Measurements from ENCODE around the gene TBCA. TPM values are rescaled to one million over a fixed set of nuclear protein-coding genes. Genes with fewer than 3 reads are reported as not detected.

TBCA gene
- total and polyA plus RNA-seq, 9 donors: 125 to 283 (median 189) TPM

DNA sequence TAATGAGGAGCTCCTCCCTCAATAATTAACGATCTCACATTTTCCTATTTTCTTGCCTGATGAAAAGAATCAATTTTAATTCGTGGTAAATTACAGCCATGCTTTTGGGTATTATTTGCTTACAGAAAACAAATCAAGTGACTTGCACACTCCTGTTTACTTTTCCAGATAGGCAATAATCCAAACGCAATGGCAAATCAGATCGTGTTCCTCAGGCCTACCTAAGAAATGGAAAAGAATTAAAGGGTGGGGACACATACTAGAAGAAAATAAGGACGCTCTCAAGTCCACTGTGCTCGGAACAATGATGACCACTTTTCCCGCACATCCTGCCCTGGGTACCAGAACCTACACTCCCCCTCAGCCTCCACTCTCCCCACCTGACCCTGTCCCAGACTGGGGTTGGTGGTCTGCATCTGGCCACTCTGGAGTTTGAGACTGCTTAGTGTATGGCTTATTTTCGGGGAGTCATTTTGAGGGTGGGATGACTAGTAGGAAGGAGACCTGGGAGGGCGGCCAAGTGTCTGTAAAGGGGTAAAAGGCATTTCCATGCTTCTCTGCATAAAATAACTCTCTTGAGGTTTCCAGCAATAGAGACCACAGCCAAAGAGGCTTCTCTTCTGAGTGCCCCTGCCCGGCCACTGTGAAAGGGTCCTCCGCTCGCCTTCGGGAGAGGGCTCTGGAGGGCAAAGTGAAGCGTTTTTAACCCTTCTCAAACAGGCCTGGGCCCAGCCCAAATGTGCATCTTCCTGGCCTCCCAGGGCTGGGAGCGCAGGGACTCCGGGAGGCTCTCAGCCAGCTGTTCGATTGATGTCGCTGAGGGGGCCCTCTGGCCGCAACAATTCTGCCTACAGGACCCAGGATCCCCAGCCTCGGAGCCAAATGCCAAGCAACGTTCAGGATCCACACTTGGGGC lies 133.1 kb downstream of the TBCA start:
- DNase-seq: no peak
- Histone ChIP-seq H3K36me3 (no peaks in the 10 kb centered on the region), H3K9me3 (no peaks in the 10 kb centered on the region), H3K4me3 (no peak overlapping the region), H3K4me1 (ENCODE audit: insufficient read depth) (peaks cover 3% of the 10 kb centered on the region), H3K27ac (no peak overlapping the region), H3K27me3 (peaks cover 3% of the 10 kb centered on the region)
- intact Hi-C loops (cut with DNase I): no loop called here
- WGBS, 3 donors: 11 to 18% (median 17%) methylated on average over 21 of the region's 21 CpGs
- TF ChIP-seq, protein P1, sequence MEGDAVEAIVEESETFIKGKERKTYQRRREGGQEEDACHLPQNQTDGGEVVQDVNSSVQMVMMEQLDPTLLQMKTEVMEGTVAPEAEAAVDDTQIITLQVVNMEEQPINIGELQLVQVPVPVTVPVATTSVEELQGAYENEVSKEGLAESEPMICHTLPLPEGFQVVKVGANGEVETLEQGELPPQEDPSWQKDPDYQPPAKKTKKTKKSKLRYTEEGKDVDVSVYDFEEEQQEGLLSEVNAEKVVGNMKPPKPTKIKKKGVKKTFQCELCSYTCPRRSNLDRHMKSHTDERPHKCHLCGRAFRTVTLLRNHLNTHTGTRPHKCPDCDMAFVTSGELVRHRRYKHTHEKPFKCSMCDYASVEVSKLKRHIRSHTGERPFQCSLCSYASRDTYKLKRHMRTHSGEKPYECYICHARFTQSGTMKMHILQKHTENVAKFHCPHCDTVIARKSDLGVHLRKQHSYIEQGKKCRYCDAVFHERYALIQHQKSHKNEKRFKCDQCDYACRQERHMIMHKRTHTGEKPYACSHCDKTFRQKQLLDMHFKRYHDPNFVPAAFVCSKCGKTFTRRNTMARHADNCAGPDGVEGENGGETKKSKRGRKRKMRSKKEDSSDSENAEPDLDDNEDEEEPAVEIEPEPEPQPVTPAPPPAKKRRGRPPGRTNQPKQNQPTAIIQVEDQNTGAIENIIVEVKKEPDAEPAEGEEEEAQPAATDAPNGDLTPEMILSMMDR (IDR thresholded peaks at IDR 0.05): no peak
- TF ChIP-seq EP300 (IDR thresholded peaks at IDR 0.05) (no peak), POLR2A (IDR thresholded peaks at IDR 0.05) (no peak)

DNA sequence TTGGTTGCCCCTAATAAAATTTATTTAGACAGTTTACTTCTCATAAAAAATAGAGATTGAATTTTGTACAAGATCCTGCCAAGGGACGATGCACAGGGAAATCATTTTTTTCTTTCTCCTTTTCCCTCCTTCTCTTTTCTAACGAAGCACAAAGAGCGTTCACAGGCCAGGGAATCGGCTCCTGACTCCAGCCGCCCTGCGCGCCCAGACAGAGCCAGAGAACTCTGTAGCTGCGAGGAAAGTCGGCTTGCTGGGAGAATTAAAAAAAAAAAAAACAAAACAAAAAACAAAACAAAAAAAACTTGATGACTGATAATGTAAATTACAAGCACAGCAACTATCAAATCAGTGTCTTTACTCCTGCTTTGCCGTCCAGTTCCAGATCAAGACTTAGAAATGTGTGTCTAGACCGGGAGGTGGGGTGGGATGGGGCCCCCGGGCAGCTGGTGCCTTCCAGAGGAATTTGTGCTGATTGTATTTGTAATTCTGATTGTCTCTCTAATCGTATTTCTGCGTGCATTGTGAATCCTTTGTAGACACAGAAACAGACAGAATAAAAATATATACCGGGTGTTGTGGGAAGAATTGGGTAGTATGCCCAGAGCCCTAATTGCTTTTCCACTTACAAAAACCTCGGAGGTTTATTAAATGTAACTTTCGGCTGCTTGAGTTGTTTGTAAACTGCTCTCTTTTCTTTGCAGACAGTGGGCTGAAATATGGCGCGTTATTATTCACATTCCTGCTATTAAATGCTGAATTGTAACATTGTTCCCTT lies 134.0 kb downstream of the TBCA start:
- peaks cover 4% of the 10 kb centered on the region for H3K27me3 ChIP-seq
- 18 to 26% (median 23%) methylated on average over 19 of the region's 19 CpGs for WGBS, 3 donors
- intact Hi-C loops (cut with DNase I): no loop called here
- TF ChIP-seq, protein P1 (IDR thresholded peaks at IDR 0.05): no peak
- TF ChIP-seq POLR2A (IDR thresholded peaks at IDR 0.05): no peak
- TF ChIP-seq EP300 (IDR thresholded peaks at IDR 0.05): no peak
- peaks cover 3% of the 10 kb centered on the region for H3K4me1 ChIP-seq (ENCODE audit: insufficient read depth)
- H3K27ac ChIP-seq: no peak overlapping the region
- H3K4me3 ChIP-seq: no peak overlapping the region
- H3K9me3 ChIP-seq: no peaks in the 10 kb centered on the region
- DNase-seq: no peak
- no peaks in the 10 kb centered on the region for H3K36me3 ChIP-seq

DNA sequence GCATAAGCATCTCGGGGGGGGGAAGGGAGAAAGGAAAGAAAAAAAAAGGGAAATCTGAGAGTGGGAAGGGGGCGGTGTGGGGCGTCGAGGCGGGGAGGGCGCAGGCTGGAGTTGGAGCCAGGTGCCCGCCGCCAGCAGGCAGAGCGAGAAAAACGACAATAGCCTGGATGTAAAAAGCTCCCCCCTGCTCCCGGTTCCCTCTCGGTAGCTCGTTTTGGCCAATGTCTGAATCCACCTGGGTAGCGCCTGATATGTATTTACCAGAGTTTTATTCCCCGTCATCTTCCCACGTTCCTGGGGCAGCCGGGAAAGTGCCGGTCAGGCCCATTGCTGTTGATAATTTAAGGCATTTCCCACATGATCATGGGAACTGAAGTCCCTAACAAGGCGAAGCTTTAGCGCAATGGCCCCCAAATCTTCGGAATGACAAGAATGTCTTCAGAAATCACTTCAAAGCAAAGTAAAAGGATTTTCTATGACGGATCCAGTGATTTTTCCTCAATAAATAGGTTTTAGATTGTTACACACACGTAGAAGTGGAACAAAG lies 134.7 kb downstream of the TBCA start:
- TF ChIP-seq POLR2A (IDR thresholded peaks at IDR 0.05) (no peak), EP300 (IDR thresholded peaks at IDR 0.05) (no peak)
- TF ChIP-seq, protein P1 (IDR thresholded peaks at IDR 0.05): no peak
- Histone ChIP-seq H3K27me3 (peaks cover 10% of the 10 kb centered on the region), H3K4me1 (ENCODE audit: insufficient read depth) (peaks cover 3% of the 10 kb centered on the region), H3K9me3 (no peaks in the 10 kb centered on the region), H3K4me3 (no peak overlapping the region), H3K36me3 (no peaks in the 10 kb centered on the region), H3K27ac (no peak overlapping the region)
- no peak for DNase-seq
- WGBS, 3 donors: 12 to 16% (median 16%) methylated on average over 23 of the region's 23 CpGs
- intact Hi-C loops (cut with DNase I): no loop called here

Other genes starting within 250 kb of the TBCA start
- not detected for gene OTP, start 137.6 kb downstream of the TBCA start, total RNA-seq
- gene OTP, start 137.6 kb downstream of the TBCA start, polyA plus RNA-seq: not detected